Panc1 (cell line): ENCODE data around the gene CMTM8.

Experiments
- POLR2AphosphoS5 ChIP-seq: IDR thresholded peaks from 2 replicates; pipeline ENCODE4 v1.6.1; 2012; ENCODE audit warnings: mild to moderate bottlenecking, low read depth, low read length, moderate library complexity
- SIN3A ChIP-seq: IDR thresholded peaks from 2 replicates; pipeline ENCODE4 v1.6.1; 2012; ENCODE audit warnings: low read depth, mild to moderate bottlenecking, low read length, moderate library complexity, borderline replicate concordance; ENCODE audit not compliant: insufficient read depth
- TCF7L2 ChIP-seq: IDR thresholded peaks from 2 replicates; pipeline ENCODE4 v1.6.1; 2011; ENCODE audit warnings: mild to moderate bottlenecking, low read depth, low read length, inconsistent platforms
- TF ChIP-seq, protein P1 (sequence below): fragments of 450-650 bp; IDR thresholded peaks from 2 replicates; pipeline ENCODE4 v1.5.1; 2017; ENCODE audit warnings: mild to moderate bottlenecking

GRCh38 chr3:32220006-32220405, 18.5 kb upstream of the CMTM8 start:
- TF ChIP-seq, protein P1, sequence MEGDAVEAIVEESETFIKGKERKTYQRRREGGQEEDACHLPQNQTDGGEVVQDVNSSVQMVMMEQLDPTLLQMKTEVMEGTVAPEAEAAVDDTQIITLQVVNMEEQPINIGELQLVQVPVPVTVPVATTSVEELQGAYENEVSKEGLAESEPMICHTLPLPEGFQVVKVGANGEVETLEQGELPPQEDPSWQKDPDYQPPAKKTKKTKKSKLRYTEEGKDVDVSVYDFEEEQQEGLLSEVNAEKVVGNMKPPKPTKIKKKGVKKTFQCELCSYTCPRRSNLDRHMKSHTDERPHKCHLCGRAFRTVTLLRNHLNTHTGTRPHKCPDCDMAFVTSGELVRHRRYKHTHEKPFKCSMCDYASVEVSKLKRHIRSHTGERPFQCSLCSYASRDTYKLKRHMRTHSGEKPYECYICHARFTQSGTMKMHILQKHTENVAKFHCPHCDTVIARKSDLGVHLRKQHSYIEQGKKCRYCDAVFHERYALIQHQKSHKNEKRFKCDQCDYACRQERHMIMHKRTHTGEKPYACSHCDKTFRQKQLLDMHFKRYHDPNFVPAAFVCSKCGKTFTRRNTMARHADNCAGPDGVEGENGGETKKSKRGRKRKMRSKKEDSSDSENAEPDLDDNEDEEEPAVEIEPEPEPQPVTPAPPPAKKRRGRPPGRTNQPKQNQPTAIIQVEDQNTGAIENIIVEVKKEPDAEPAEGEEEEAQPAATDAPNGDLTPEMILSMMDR, result no peak
- TF ChIP-seq TCF7L2 (no peak), POLR2AphosphoS5 (no peak), SIN3A (no peak)
